Measurements from ENCODE around the gene TIMM22.

GRCh38 chr17:976312-976711, 20.6 kb upstream of the TIMM22 start:
- no peak for TF ChIP-seq CTCF (IDR thresholded peaks at IDR 0.05; ENCODE audit: insufficient read depth, low read length)
- no peak for TF ChIP-seq REST (IDR thresholded peaks at IDR 0.05; ENCODE audit: insufficient replicate concordance, low read depth)

Measured in HL-60 (cell line).